ENCODE measurements around the gene SMPD3. TPM values are rescaled to one million over a fixed set of nuclear protein-coding genes. Genes with fewer than 3 reads are reported as not detected.

The SMPD3 gene
- total and polyA plus RNA-seq, 7 donors, result 0.49 to 29.7 (median 2.8) TPM

- Histone ChIP-seq H3K27ac (no peak overlapping the region), H3K4me1 (peaks cover 0 to 12% (median 0%) of the 10 kb centered on the region in 4 donors), H3K27me3 (peaks cover 0 to 21% (median 10%) of the 10 kb centered on the region in 3 donors), H3K36me3 (peaks cover 8 to 42% (median 26%) of the 10 kb centered on the region in 4 donors), H3K4me3 (no peak overlapping the region), H3K9me3 (no peaks in the 10 kb centered on the region)
- TF ChIP-seq EP300 (IDR thresholded peaks at IDR 0.05) (no peak), POLR2A (IDR thresholded peaks at IDR 0.05) (no peak), POLR2AphosphoS5 (IDR thresholded peaks at IDR 0.05) (no peak)
- TF ChIP-seq, protein P1, sequence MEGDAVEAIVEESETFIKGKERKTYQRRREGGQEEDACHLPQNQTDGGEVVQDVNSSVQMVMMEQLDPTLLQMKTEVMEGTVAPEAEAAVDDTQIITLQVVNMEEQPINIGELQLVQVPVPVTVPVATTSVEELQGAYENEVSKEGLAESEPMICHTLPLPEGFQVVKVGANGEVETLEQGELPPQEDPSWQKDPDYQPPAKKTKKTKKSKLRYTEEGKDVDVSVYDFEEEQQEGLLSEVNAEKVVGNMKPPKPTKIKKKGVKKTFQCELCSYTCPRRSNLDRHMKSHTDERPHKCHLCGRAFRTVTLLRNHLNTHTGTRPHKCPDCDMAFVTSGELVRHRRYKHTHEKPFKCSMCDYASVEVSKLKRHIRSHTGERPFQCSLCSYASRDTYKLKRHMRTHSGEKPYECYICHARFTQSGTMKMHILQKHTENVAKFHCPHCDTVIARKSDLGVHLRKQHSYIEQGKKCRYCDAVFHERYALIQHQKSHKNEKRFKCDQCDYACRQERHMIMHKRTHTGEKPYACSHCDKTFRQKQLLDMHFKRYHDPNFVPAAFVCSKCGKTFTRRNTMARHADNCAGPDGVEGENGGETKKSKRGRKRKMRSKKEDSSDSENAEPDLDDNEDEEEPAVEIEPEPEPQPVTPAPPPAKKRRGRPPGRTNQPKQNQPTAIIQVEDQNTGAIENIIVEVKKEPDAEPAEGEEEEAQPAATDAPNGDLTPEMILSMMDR (IDR thresholded peaks at IDR 0.05), result no peak
- 72 to 89% methylated on average over 18 of the region's 18 CpGs for WGBS, 2 donors
- intact Hi-C loops (cut with DNase I), result no loop called here
- no peak for DNase-seq
These were observed 87.8 kb downstream of the SMPD3 start for GRCh38 chr16:68360547-68360946.

GRCh38 chr16:68359398-68360191, 88.7 kb downstream of the SMPD3 start:
- H3K4me1 ChIP-seq, result peaks cover 0 to 12% (median 0%) of the 10 kb centered on the region in 4 donors
- no peak for TF ChIP-seq POLR2A (IDR thresholded peaks at IDR 0.05)

GRCh38 chr16:68358951-68359350, 89.4 kb downstream of the SMPD3 start:
- Histone ChIP-seq H3K4me3 (no peak overlapping the region), H3K27ac (no peak overlapping the region), H3K36me3 (peaks cover 8 to 58% (median 39%) of the 10 kb centered on the region in 4 donors), H3K9me3 (no peaks in the 10 kb centered on the region), H3K4me1 (peaks cover 0 to 12% (median 0%) of the 10 kb centered on the region in 4 donors), H3K27me3 (peaks cover 0 to 6% (median 0%) of the 10 kb centered on the region in 3 donors)
- DNase-seq, result no peak
- TF ChIP-seq POLR2AphosphoS5 (IDR thresholded peaks at IDR 0.05), result no peak
- TF ChIP-seq, protein P1 (IDR thresholded peaks at IDR 0.05), result no peak
- TF ChIP-seq POLR2A (IDR thresholded peaks at IDR 0.05), result no peak
- no peak for TF ChIP-seq EP300 (IDR thresholded peaks at IDR 0.05)
- intact Hi-C loops (cut with DNase I), result no loop called here
- WGBS, 2 donors, result 92% methylated on average over 13 of the region's 13 CpGs

More at GRCh38 chr16:68359398-68360191, 88.7 kb downstream of the SMPD3 start:
- Histone ChIP-seq H3K27ac (no peak overlapping the region), H3K9me3 (no peaks in the 10 kb centered on the region), H3K27me3 (peaks cover 0 to 12% (median under 1%) of the 10 kb centered on the region in 3 donors), H3K36me3 (peaks cover 8 to 52% (median 34%) of the 10 kb centered on the region in 4 donors), H3K4me3 (no peak overlapping the region)
- intact Hi-C loops (cut with DNase I), result no loop called here
- 85 to 90% methylated on average over 23 of the region's 23 CpGs for WGBS, 2 donors
- DNase-seq, result no peak

GRCh38 chr16:68357923-68358322, 90.4 kb downstream of the SMPD3 start:
- Histone ChIP-seq H3K27ac (no peak overlapping the region), H3K27me3 (no peaks in the 10 kb centered on the region), H3K36me3 (peaks cover 8 to 68% (median 49%) of the 10 kb centered on the region in 4 donors), H3K4me1 (peaks cover 0 to 11% (median 0%) of the 10 kb centered on the region in 4 donors), H3K4me3 (no peak overlapping the region), H3K9me3 (no peaks in the 10 kb centered on the region)
- no peak for DNase-seq
- TF ChIP-seq POLR2AphosphoS5 (IDR thresholded peaks at IDR 0.05), result no peak
- intact Hi-C loops (cut with DNase I), result no loop called here
- WGBS, 2 donors, result 92 to 94% methylated on average over 11 of the region's 11 CpGs

DNA sequence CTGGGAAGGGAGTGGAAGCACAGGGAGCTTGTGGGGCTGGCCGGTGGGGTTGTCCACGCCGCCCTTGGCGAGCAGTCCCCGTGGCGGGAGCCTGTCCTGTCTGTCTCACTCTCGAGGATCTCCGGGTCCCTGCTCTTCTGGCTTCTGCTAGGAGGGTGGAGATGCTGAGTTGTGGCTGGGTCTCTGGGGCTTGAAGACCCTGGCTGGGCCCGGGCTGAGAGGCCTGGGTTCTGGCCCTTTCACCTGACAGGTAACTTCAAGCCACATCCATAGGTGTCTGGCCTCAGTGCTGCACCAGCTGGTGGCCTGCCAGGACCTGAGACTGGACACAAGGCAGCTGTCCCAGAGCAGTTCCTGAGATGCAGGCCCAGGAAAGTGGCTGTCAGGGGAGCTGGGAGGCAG, 90.8 kb downstream of the SMPD3 start:
- TF ChIP-seq POLR2A (IDR thresholded peaks at IDR 0.05), result no peak
- TF ChIP-seq EP300 (IDR thresholded peaks at IDR 0.05), result no peak
- TF ChIP-seq, protein P1 (IDR thresholded peaks at IDR 0.05), result no peak
- no peak for TF ChIP-seq POLR2AphosphoS5 (IDR thresholded peaks at IDR 0.05)
- 89 to 93% methylated on average over 9 of the region's 9 CpGs for WGBS, 2 donors
- H3K4me3 ChIP-seq, result no peak overlapping the region
- no peak for DNase-seq
- H3K4me1 ChIP-seq, result peaks cover 0 to 9% (median 0%) of the 10 kb centered on the region in 4 donors
- no peaks in the 10 kb centered on the region for H3K27me3 ChIP-seq
- H3K27ac ChIP-seq, result no peak overlapping the region
- no peaks in the 10 kb centered on the region for H3K9me3 ChIP-seq
- intact Hi-C loops (cut with DNase I), result no loop called here
- peaks cover 8 to 72% (median 53%) of the 10 kb centered on the region in 4 donors for H3K36me3 ChIP-seq

All from sigmoid colon (tissue), 7 donors.